CD4-positive, alpha-beta T cell (primary cell): Measurements from ENCODE around the gene CFAP43. TPM values are rescaled to one million over a fixed set of nuclear protein-coding genes. Genes with fewer than 3 reads are reported as not detected.

Source experiments
- ATAC-seq: fragments of 200-7000 bp; cut with Tn5 transposase; one replicate; pipeline ENCODE4 v1.10.0; 2022; ENCODE audit warnings: mild to moderate bottlenecking; ENCODE audit not compliant: poor library complexity
- CTCF ChIA-PET: fragments of 350-600 bp; sonication (Branson Sonifier 250); formaldehyde crosslinking; loops from one replicate; lab custom pipeline; 2021; ENCODE audit warnings: antibody characterized with exemption, inconsistent platforms; lab: Charles Lee
- POLR2A ChIA-PET: fragments of 350-600 bp; sonication (Branson Sonifier 250); formaldehyde crosslinking; loops from one replicate; lab custom pipeline; 2021; ENCODE audit warnings: antibody characterized with exemption, inconsistent platforms; lab: Charles Lee
- DNase-seq, 14 experiments: peaks; one replicate each; pipeline ENCODE4 v3.0.0-alpha.2; 2013 to 2020; ENCODE audit warnings: mixed read lengths in 2 of 14
- H3K27ac ChIP-seq, 2 donors: one replicate each; pipeline versions ENCODE4 v1.5.1 to v1.7.0; 2013; ENCODE audit warnings: low read length in 2 of 2, low read depth in 1 of 2, mild to moderate bottlenecking in 1 of 2
- H3K27me3 ChIP-seq, 2 experiments: 1 replicate in 1 of 2; 2 replicates in 1 of 2; pipeline versions ENCODE4 v1.6.1 to v1.7.0; 2013; ENCODE audit warnings: low read length in 2 of 2, control low read depth in 1 of 2, mild to moderate bottlenecking in 1 of 2, moderate library complexity in 1 of 2; ENCODE audit not compliant: insufficient read depth in 2 of 2, control insufficient read depth in 1 of 2
- H3K36me3 ChIP-seq: one replicate; pipeline ENCODE4 v1.6.1; 2013; ENCODE audit warnings: low read length, control low read depth; ENCODE audit not compliant: insufficient read depth
- H3K4me1 ChIP-seq: one replicate; pipeline ENCODE4 v1.6.1; 2013; ENCODE audit warnings: low read length, control low read depth; ENCODE audit not compliant: insufficient read depth
- H3K4me3 ChIP-seq: one replicate; pipeline ENCODE4 v1.5.1; 2013; ENCODE audit warnings: mild to moderate bottlenecking, low read length, moderate library complexity
- H3K9me3 ChIP-seq, 2 experiments: 1 replicate in 1 of 2; 2 replicates in 1 of 2; pipeline versions ENCODE4 v1.6.1 to v1.7.0; 2013; ENCODE audit warnings: low read length in 2 of 2, mild to moderate bottlenecking in 2 of 2, control low read depth in 1 of 2, moderate library complexity in 1 of 2; ENCODE audit not compliant: control insufficient read depth in 1 of 2, insufficient read depth in 1 of 2
- H3K27ac Mint-ChIP-seq: one replicate; pipeline ENCODE4 v1.8.0; 2020; ENCODE audit warnings: mixed read lengths
- H3K27me3 Mint-ChIP-seq: one replicate; pipeline ENCODE4 v1.8.0; 2021; ENCODE audit warnings: mixed read lengths
- H3K36me3 Mint-ChIP-seq: one replicate; pipeline ENCODE4 v1.8.0; 2021; ENCODE audit warnings: low read depth, mixed read lengths
- H3K4me1 Mint-ChIP-seq: one replicate; pipeline ENCODE4 v1.8.0; 2021; ENCODE audit warnings: low read depth, mixed read lengths
- H3K4me3 Mint-ChIP-seq: one replicate; pipeline ENCODE4 v1.8.0; 2020; ENCODE audit warnings: mild to moderate bottlenecking, mixed read lengths
- H3K9me3 Mint-ChIP-seq: one replicate; pipeline ENCODE4 v1.8.0; 2020; ENCODE audit warnings: mixed read lengths
- intact Hi-C, 2 experiments: fragments of 100-400 bp; cut with DNase I in 1 of 2; cut with micrococcal nuclease in 1 of 2; formaldehyde crosslinking; loops; one replicate each; pipeline versions ENCODE4 v1.15.1 to v1.9.0; 2023 to 2025; cut with DNase I, micrococcal nuclease
- total RNA-seq, 174 experiments: library from RNA in 2 of 174; stranded (reverse) in 2 of 174; gene quantifications; one replicate each; pipeline ENCODE4 v1.2.3 and lab custom pipeline; 2021 to 2026
- TF ChIP-seq, protein P1 (sequence below): fragments of 200-600 bp; IDR thresholded peaks from one replicate; pipeline ENCODE4 v1.8.0; 2022; ENCODE audit warnings: antibody characterized with exemption, mild to moderate bottlenecking

Gene CFAP43
- total RNA-seq, 2 experiments from 2014 or later = not detected

DNA sequence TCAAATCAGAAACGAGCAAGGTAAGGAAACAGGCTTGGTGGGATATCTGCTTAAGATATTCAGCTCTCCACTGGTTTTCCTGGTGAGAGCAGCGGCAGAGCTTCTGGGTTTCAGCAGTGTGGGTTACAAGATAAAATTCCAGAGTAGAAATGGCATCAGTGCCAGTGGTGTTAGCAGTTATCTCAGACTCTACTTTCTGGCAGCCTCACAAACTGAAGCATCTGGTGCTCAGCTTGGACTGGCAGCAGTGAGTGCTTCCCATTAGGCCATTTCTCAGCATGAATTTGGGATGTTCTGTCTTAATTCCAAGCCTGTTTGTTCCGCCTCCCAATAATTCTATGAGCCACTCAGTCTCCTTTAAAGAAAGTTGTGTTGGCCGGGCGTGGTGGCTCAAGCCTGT is 29.9 kb upstream of the CFAP43 start:
- peaks cover 66% of the 10 kb centered on the region for H3K4me1 Mint-ChIP-seq
- peaks cover 28% of the 10 kb centered on the region for H3K4me1 ChIP-seq
- CTCF ChIA-PET = interaction anchor here (4.6 kb wide), 1 partner anchor 12 kb away, joined by 20 read pairs; no protein-coding TSS in a partner anchor
- TF ChIP-seq, protein P1, sequence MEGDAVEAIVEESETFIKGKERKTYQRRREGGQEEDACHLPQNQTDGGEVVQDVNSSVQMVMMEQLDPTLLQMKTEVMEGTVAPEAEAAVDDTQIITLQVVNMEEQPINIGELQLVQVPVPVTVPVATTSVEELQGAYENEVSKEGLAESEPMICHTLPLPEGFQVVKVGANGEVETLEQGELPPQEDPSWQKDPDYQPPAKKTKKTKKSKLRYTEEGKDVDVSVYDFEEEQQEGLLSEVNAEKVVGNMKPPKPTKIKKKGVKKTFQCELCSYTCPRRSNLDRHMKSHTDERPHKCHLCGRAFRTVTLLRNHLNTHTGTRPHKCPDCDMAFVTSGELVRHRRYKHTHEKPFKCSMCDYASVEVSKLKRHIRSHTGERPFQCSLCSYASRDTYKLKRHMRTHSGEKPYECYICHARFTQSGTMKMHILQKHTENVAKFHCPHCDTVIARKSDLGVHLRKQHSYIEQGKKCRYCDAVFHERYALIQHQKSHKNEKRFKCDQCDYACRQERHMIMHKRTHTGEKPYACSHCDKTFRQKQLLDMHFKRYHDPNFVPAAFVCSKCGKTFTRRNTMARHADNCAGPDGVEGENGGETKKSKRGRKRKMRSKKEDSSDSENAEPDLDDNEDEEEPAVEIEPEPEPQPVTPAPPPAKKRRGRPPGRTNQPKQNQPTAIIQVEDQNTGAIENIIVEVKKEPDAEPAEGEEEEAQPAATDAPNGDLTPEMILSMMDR = no peak
- peak overlapping the region; percentile 87 for H3K27ac Mint-ChIP-seq
- intact Hi-C loops = no loop called here
- ATAC-seq (no peak), DNase-seq (no peak)
- H3K4me3 ChIP-seq = no peak overlapping the region
- H3K27me3 Mint-ChIP-seq = no peaks in the 10 kb centered on the region
- peaks cover 78% of the 10 kb centered on the region for H3K36me3 Mint-ChIP-seq
- H3K27ac ChIP-seq = no peak overlapping the region
- H3K36me3 ChIP-seq = peaks cover 85% of the 10 kb centered on the region
- POLR2A ChIA-PET = interaction anchor here (1.4 to 1.6 kb wide), 2 partner anchors 12 to 76 kb away, joined by 3 to 5 read pairs; partner anchors contain the start of gene ITPRIP
- H3K27me3 ChIP-seq = no peaks in the 10 kb centered on the region
- no peak overlapping the region for H3K4me3 Mint-ChIP-seq
- H3K9me3 Mint-ChIP-seq = no peaks in the 10 kb centered on the region
- H3K9me3 ChIP-seq = no peaks in the 10 kb centered on the region

DNA sequence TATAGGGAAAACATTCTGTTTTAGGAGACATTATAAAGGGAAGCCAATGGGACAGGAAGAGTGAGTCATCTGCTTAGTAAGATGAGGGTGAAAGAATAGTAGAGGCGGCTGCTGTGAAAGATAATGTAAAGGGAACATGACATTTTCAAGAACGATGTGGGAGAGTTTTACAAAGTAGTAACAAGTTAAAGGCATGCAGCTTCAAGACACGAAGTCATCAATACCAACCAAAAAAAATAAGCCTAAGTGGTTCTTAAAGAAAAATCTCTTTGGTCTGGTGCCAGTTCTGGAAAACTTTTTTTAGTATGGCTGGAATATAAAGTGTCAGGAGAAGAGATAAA is 28.6 kb upstream of the CFAP43 start:
- no peak overlapping the region for H3K4me3 ChIP-seq
- H3K9me3 ChIP-seq = no peaks in the 10 kb centered on the region
- peak overlapping the region; percentile 4 to 14 for H3K27ac ChIP-seq
- no peak overlapping the region for H3K4me3 Mint-ChIP-seq
- CTCF ChIA-PET = interaction anchor here (1.1 to 4.6 kb wide), 2 partner anchors 13 to 93 kb away, joined by 3 to 20 read pairs; no protein-coding TSS in a partner anchor
- DNase-seq (peak in 3 of 14 experiments; percentile 15 to 39 (median 34)), ATAC-seq (peak; percentile 54)
- H3K4me1 ChIP-seq = peaks cover 31% of the 10 kb centered on the region
- POLR2A ChIA-PET = interaction anchor here (0.7 to 1.6 kb wide), 3 partner anchors 8 to 139 kb away, joined by 3 to 5 read pairs (median 4); partner anchors contain the start of genes GSTO2 and SFR1
- H3K4me1 Mint-ChIP-seq = peaks cover 69% of the 10 kb centered on the region
- no peaks in the 10 kb centered on the region for H3K9me3 Mint-ChIP-seq
- peaks cover 78% of the 10 kb centered on the region for H3K36me3 Mint-ChIP-seq
- H3K27me3 ChIP-seq = no peaks in the 10 kb centered on the region
- H3K27me3 Mint-ChIP-seq = no peaks in the 10 kb centered on the region
- intact Hi-C loops = no loop called here
- peak overlapping the region; percentile 87 for H3K27ac Mint-ChIP-seq
- H3K36me3 ChIP-seq = peaks cover 73% of the 10 kb centered on the region
- TF ChIP-seq, protein P1 = no peak

DNA sequence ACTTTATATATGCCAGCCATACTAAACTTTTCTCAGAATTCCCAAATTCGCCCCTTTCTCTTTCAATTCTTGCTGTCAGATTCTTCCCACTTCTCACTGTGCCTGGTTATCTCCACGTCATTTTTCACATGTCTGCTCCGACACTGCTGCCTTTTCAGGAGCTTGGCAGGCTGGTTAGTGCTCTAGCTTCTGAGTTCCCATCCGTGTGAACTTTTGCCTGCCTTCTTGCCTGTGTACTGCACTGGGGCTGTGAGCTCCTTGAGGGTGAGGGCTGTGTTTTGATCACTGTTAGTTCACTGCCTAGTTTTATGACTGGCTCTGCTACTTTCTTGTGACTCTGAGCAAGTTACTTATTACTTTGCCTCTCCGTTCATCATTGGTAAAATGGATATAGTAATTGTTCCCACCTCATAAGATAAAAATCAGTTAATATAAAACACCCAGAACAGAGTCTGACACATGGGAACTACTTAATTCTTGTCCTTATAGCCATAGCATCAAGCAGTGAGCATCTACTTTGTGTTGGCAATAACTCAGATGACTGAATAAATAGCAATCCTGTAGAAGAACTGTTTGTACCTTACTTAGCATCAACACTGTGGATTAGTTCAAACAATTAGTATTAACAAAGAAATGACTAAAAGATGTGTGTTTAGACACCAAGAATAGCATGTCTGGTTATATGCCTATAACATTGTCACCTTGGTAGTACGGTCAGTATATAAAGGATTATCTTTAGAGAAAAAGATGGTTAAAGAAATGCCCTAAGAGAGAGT is 28.0 kb upstream of the CFAP43 start:
- H3K36me3 ChIP-seq = peaks cover 68% of the 10 kb centered on the region
- POLR2A ChIA-PET = interaction anchor here (1.2 to 7.7 kb wide), 2 partner anchors 8 to 138 kb away, joined by 5 to 102 read pairs; partner anchors contain the start of genes GSTO2 and SFR1
- TF ChIP-seq, protein P1 = no peak
- H3K27me3 ChIP-seq = no peaks in the 10 kb centered on the region
- no peak for DNase-seq
- Mint-ChIP-seq H3K36me3 (peaks cover 77% of the 10 kb centered on the region), H3K27me3 (no peaks in the 10 kb centered on the region), H3K4me1 (peaks cover 67% of the 10 kb centered on the region), H3K9me3 (no peaks in the 10 kb centered on the region), H3K27ac (peak overlapping the region; percentile 87), H3K4me3 (no peak overlapping the region)
- intact Hi-C loops = no loop called here
- H3K4me1 ChIP-seq = peaks cover 32% of the 10 kb centered on the region
- ATAC-seq = no peak
- CTCF ChIA-PET = interaction anchor here (1.1 to 4.6 kb wide), 3 partner anchors 14 to 93 kb away, joined by 3 to 20 read pairs (median 5); no protein-coding TSS in a partner anchor
- H3K27ac ChIP-seq = peak overlapping the region; percentile 4 to 14
- no peaks in the 10 kb centered on the region for H3K9me3 ChIP-seq
- H3K4me3 ChIP-seq = no peak overlapping the region
